ENCODE measurements around the gene CFAP73.

CFAP73 gene

GRCh38 chr12:113120670-113121370 lies 28.7 kb upstream of the CFAP73 start:
- H3K4me1 ChIP-seq (ENCODE audit: insufficient read depth, low read length) = 0 out of 2 replicates have a peak, but pooled peaks cover 2% of the 10 kb centered on the region
- no peak overlapping the region for H3K27ac ChIP-seq (ENCODE audit: low read length)
- no peaks in the 10 kb centered on the region for H3K9me3 ChIP-seq (ENCODE audit: insufficient read depth, low read depth, low read length)
- H3K27me3 ChIP-seq (ENCODE audit: insufficient read depth, low read length) = no peaks in the 10 kb centered on the region
- no peaks in the 10 kb centered on the region for H3K36me3 ChIP-seq (ENCODE audit: insufficient read depth, low read depth, low read length)
- H3K4me3 ChIP-seq (ENCODE audit: low read length) = no peak overlapping the region
- H3K9ac ChIP-seq (ENCODE audit: low read depth, low read length) = no peak overlapping the region

- Histone ChIP-seq H3K36me3 (ENCODE audit: insufficient read depth, low read depth, low read length) (no peaks in the 10 kb centered on the region), H3K27me3 (ENCODE audit: insufficient read depth, low read length) (no peaks in the 10 kb centered on the region), H3K9me3 (ENCODE audit: insufficient read depth, low read depth, low read length) (no peaks in the 10 kb centered on the region), H3K4me3 (ENCODE audit: low read length) (no peak overlapping the region), H3K9ac (ENCODE audit: low read depth, low read length) (no peak overlapping the region), H3K4me1 (ENCODE audit: insufficient read depth, low read length) (no peaks in the 10 kb centered on the region), H3K27ac (ENCODE audit: low read length) (no peak overlapping the region)
Observed at GRCh38 chr12:113127791-113128199, 21.7 kb upstream of the CFAP73 start.

GRCh38 chr12:113128802-113129663 lies 20.5 kb upstream of the CFAP73 start:
- no peaks in the 10 kb centered on the region for H3K36me3 ChIP-seq (ENCODE audit: insufficient read depth, low read depth, low read length)
- H3K27ac ChIP-seq (ENCODE audit: low read length) = no peak overlapping the region
- no peak overlapping the region for H3K9ac ChIP-seq (ENCODE audit: low read depth, low read length)
- peaks cover 6% of the 10 kb centered on the region for H3K27me3 ChIP-seq (ENCODE audit: insufficient read depth, low read length)
- H3K4me3 ChIP-seq (ENCODE audit: low read length) = no peak overlapping the region
- no peaks in the 10 kb centered on the region for H3K4me1 ChIP-seq (ENCODE audit: insufficient read depth, low read length)
- no peaks in the 10 kb centered on the region for H3K9me3 ChIP-seq (ENCODE audit: insufficient read depth, low read depth, low read length)

GRCh38 chr12:113129664-113130456 lies 19.7 kb upstream of the CFAP73 start:
- no peaks in the 10 kb centered on the region for H3K36me3 ChIP-seq (ENCODE audit: insufficient read depth, low read depth, low read length)
- H3K27ac ChIP-seq (ENCODE audit: low read length) = no peak overlapping the region
- H3K4me1 ChIP-seq (ENCODE audit: insufficient read depth, low read length) = no peaks in the 10 kb centered on the region
- no peaks in the 10 kb centered on the region for H3K9me3 ChIP-seq (ENCODE audit: insufficient read depth, low read depth, low read length)
- peaks cover 15% of the 10 kb centered on the region for H3K27me3 ChIP-seq (ENCODE audit: insufficient read depth, low read length)
- no peak overlapping the region for H3K4me3 ChIP-seq (ENCODE audit: low read length)
- H3K9ac ChIP-seq (ENCODE audit: low read depth, low read length) = no peak overlapping the region

- Histone ChIP-seq H3K4me3 (ENCODE audit: low read length) (no peak overlapping the region), H3K4me1 (ENCODE audit: insufficient read depth, low read length) (no peaks in the 10 kb centered on the region), H3K27ac (ENCODE audit: low read length) (no peak overlapping the region), H3K9me3 (ENCODE audit: insufficient read depth, low read depth, low read length) (no peaks in the 10 kb centered on the region), H3K27me3 (ENCODE audit: insufficient read depth, low read length) (peaks cover 21% of the 10 kb centered on the region), H3K9ac (ENCODE audit: low read depth, low read length) (no peak overlapping the region), H3K36me3 (ENCODE audit: insufficient read depth, low read depth, low read length) (no peaks in the 10 kb centered on the region)
Observed at GRCh38 chr12:113130457-113131135, 18.9 kb upstream of the CFAP73 start.

GRCh38 chr12:113131556-113131955 lies 18.0 kb upstream of the CFAP73 start:
- Histone ChIP-seq H3K9me3 (ENCODE audit: insufficient read depth, low read depth, low read length) (no peaks in the 10 kb centered on the region), H3K4me1 (ENCODE audit: insufficient read depth, low read length) (no peaks in the 10 kb centered on the region), H3K27ac (ENCODE audit: low read length) (no peak overlapping the region), H3K9ac (ENCODE audit: low read depth, low read length) (no peak overlapping the region), H3K27me3 (ENCODE audit: insufficient read depth, low read length) (peaks cover 29% of the 10 kb centered on the region), H3K36me3 (ENCODE audit: insufficient read depth, low read depth, low read length) (no peaks in the 10 kb centered on the region), H3K4me3 (ENCODE audit: low read length) (no peak overlapping the region)

GRCh38 chr12:113133036-113133435 lies 16.5 kb upstream of the CFAP73 start:
- Histone ChIP-seq H3K4me3 (ENCODE audit: low read length) (no peak overlapping the region), H3K27me3 (ENCODE audit: insufficient read depth, low read length) (peaks cover 32% of the 10 kb centered on the region), H3K36me3 (ENCODE audit: insufficient read depth, low read depth, low read length) (no peaks in the 10 kb centered on the region), H3K27ac (ENCODE audit: low read length) (no peak overlapping the region), H3K9ac (ENCODE audit: low read depth, low read length) (no peak overlapping the region), H3K4me1 (ENCODE audit: insufficient read depth, low read length) (no peaks in the 10 kb centered on the region), H3K9me3 (ENCODE audit: insufficient read depth, low read depth, low read length) (no peaks in the 10 kb centered on the region)

- no peak overlapping the region for H3K9ac ChIP-seq (ENCODE audit: low read depth, low read length)
Observed at GRCh38 chr12:113133666-113134065, 15.9 kb upstream of the CFAP73 start.

GRCh38 chr12:113134071-113134470 lies 15.5 kb upstream of the CFAP73 start:
- H3K9ac ChIP-seq (ENCODE audit: low read depth, low read length) = no peak overlapping the region
- no peaks in the 10 kb centered on the region for H3K9me3 ChIP-seq (ENCODE audit: insufficient read depth, low read depth, low read length)
- peaks cover 32% of the 10 kb centered on the region for H3K27me3 ChIP-seq (ENCODE audit: insufficient read depth, low read length)
- no peaks in the 10 kb centered on the region for H3K4me1 ChIP-seq (ENCODE audit: insufficient read depth, low read length)
- no peak overlapping the region for H3K27ac ChIP-seq (ENCODE audit: low read length)
- no peaks in the 10 kb centered on the region for H3K36me3 ChIP-seq (ENCODE audit: insufficient read depth, low read depth, low read length)
- no peak overlapping the region for H3K4me3 ChIP-seq (ENCODE audit: low read length)

More at GRCh38 chr12:113133666-113134065, 15.9 kb upstream of the CFAP73 start:
- Histone ChIP-seq H3K9me3 (ENCODE audit: insufficient read depth, low read depth, low read length) (no peaks in the 10 kb centered on the region), H3K27ac (ENCODE audit: low read length) (no peak overlapping the region), H3K27me3 (ENCODE audit: insufficient read depth, low read length) (peaks cover 32% of the 10 kb centered on the region), H3K36me3 (ENCODE audit: insufficient read depth, low read depth, low read length) (no peaks in the 10 kb centered on the region), H3K4me1 (ENCODE audit: insufficient read depth, low read length) (no peaks in the 10 kb centered on the region), H3K4me3 (ENCODE audit: low read length) (no peak overlapping the region)

- H3K27ac ChIP-seq (ENCODE audit: low read length) = no peak overlapping the region
- no peaks in the 10 kb centered on the region for H3K9me3 ChIP-seq (ENCODE audit: insufficient read depth, low read depth, low read length)
- no peaks in the 10 kb centered on the region for H3K36me3 ChIP-seq (ENCODE audit: insufficient read depth, low read depth, low read length)
- H3K4me3 ChIP-seq (ENCODE audit: low read length) = peak overlapping the region; percentile 74; the same call in 1 of the 2 replicates
- H3K9ac ChIP-seq (ENCODE audit: low read depth, low read length) = peak overlapping the region; percentile 61; the same call in 1 of the 2 replicates
- H3K27me3 ChIP-seq (ENCODE audit: insufficient read depth, low read length) = peaks cover 32% of the 10 kb centered on the region
- H3K4me1 ChIP-seq (ENCODE audit: insufficient read depth, low read length) = no peaks in the 10 kb centered on the region
Observed at GRCh38 chr12:113134521-113134951, 15.0 kb upstream of the CFAP73 start.

Data from iPS-20b (cell line).